SKM-1 treated with dmso at 0.1 percent for 144 hours (cell line): ENCODE measurements around the gene EFHC2.

Experiments used
- DNase-seq: peaks from one replicate; lab custom pipeline; 2025; ENCODE audit not compliant: unreplicated experiment; lab: John Stamatoyannopoulos, UW

Gene EFHC2

GRCh38 chrX:44157283-44157682 lies 186.2 kb downstream of the EFHC2 start:
- no peak for DNase-seq

GRCh38 chrX:44156726-44157125 lies 186.7 kb downstream of the EFHC2 start:
- no peak for DNase-seq

GRCh38 chrX:44155126-44155525 lies 188.3 kb downstream of the EFHC2 start:
- no peak for DNase-seq

GRCh38 chrX:44152852-44153251 lies 190.6 kb downstream of the EFHC2 start:
- no peak for DNase-seq

- no peak for DNase-seq
These were observed 196.3 kb downstream of the EFHC2 start for GRCh38 chrX:44147130-44147529.

- no peak for DNase-seq
These were observed 199.1 kb downstream of the EFHC2 start for GRCh38 chrX:44144177-44144945.

GRCh38 chrX:44143061-44143602 lies 200.3 kb downstream of the EFHC2 start:
- no peak for DNase-seq

GRCh38 chrX:44130189-44130588 lies 213.3 kb downstream of the EFHC2 start:
- no peak for DNase-seq

GRCh38 chrX:44113337-44113736 lies 230.1 kb downstream of the EFHC2 start:
- no peak for DNase-seq

- no peak for DNase-seq
These were observed 236.6 kb downstream of the EFHC2 start for GRCh38 chrX:44106864-44107263.

- DNase-seq, result no peak
These were observed 238.1 kb downstream of the EFHC2 start for GRCh38 chrX:44105228-44105913.

GRCh38 chrX:44104699-44105098 lies 238.8 kb downstream of the EFHC2 start:
- no peak for DNase-seq

GRCh38 chrX:44101281-44101680 lies 242.2 kb downstream of the EFHC2 start:
- DNase-seq, result no peak

- DNase-seq, result no peak
These were observed 244.1 kb downstream of the EFHC2 start for GRCh38 chrX:44099366-44099765.
